Smooth muscle cell (in vitro differentiated cells): Measurements from ENCODE around the gene FRMD8. TPM values are rescaled to one million over a fixed set of nuclear protein-coding genes. Genes with fewer than 3 reads are reported as not detected.

ENCODE experiments used
- DNase-seq: peaks from one replicate; lab custom pipeline; 2025; ENCODE audit not compliant: unreplicated experiment; lab: John Stamatoyannopoulos, UW
- H2AFZ ChIP-seq: fragments of 200-600 bp; sonication (generic); 2 replicates; pipeline ENCODE4 v1.6.0; 2016; ENCODE audit warnings: antibody characterized with exemption, low read depth, mild to moderate bottlenecking
- H3F3A ChIP-seq: fragments of 200-600 bp; sonication (generic); 2 replicates; pipeline ENCODE4 v1.6.0; 2017; ENCODE audit warnings: antibody characterized with exemption, low read depth
- H3K27ac ChIP-seq: fragments of 200-600 bp; sonication (generic); 2 replicates; pipeline ENCODE4 v1.5.1; 2016; ENCODE audit warnings: low read depth, mild to moderate bottlenecking
- H3K27me3 ChIP-seq: fragments of 200-600 bp; sonication (generic); 2 replicates; pipeline ENCODE4 v1.6.1; 2016; ENCODE audit warnings: low read depth, mild to moderate bottlenecking
- H3K36me3 ChIP-seq: fragments of 200-600 bp; sonication (generic); 2 replicates; pipeline ENCODE4 v1.5.1; 2016; ENCODE audit warnings: low read depth
- H3K4me1 ChIP-seq: fragments of 200-600 bp; sonication (generic); 2 replicates; pipeline ENCODE4 v1.5.1; 2016; ENCODE audit warnings: low read depth
- H3K4me2 ChIP-seq: fragments of 200-600 bp; sonication (generic); 2 replicates; pipeline ENCODE4 v1.6.0; 2016; ENCODE audit warnings: mild to moderate bottlenecking
- H3K4me3 ChIP-seq: fragments of 200-600 bp; sonication (generic); 2 replicates; pipeline ENCODE4 v1.5.1; 2016; ENCODE audit warnings: mild to moderate bottlenecking
- H3K79me2 ChIP-seq: fragments of 200-600 bp; sonication (generic); 2 replicates; pipeline ENCODE4 v1.6.0; 2016; ENCODE audit warnings: low read depth, mild to moderate bottlenecking
- H3K9ac ChIP-seq: fragments of 200-600 bp; sonication (generic); 2 replicates; pipeline ENCODE4 v1.6.0; 2016; ENCODE audit warnings: low read depth
- H3K9me3 ChIP-seq: fragments of 200-600 bp; sonication (generic); replicated peaks from 2 replicates; pipeline ENCODE4 v1.5.1; 2016; ENCODE audit warnings: low read depth
- H4K20me1 ChIP-seq: fragments of 200-600 bp; sonication (generic); 2 replicates; pipeline ENCODE4 v1.6.0; 2016; ENCODE audit warnings: low read depth
- WGBS: methylation state at CpG from one replicate; pipeline ENCODE4 v1.1.7; 2016; ENCODE audit warnings: low lambda C conversion rate; 5-methylcytosine and 5-hydroxymethylcytosine counted together
- polyA plus RNA-seq: library from polyadenylated mRNA; unstranded; fragments of >200 nt; fragmentation: Nextera tagmentation; extraction: Ambion mirVana; gene quantifications from 2 replicates; pipeline ENCODE4 v1.2.1, GENCODE V29; 2016
- total RNA-seq: library from RNA; depleted of rRNA; stranded (reverse); fragments of >200 nt; gene quantifications from 2 replicates; pipeline ENCODE4 v1.2.3, GENCODE V29; 2014
- TF ChIP-seq, protein P1 (sequence below): fragments of 200-600 bp; sonication (generic); IDR thresholded peaks from 2 replicates; pipeline ENCODE4 v1.5.1; 2017; ENCODE audit warnings: borderline replicate concordance, mild to moderate bottlenecking, antibody characterized with exemption; ENCODE audit not compliant: insufficient read depth, poor library complexity, severe bottlenecking

The FRMD8 gene
- total and polyA plus RNA-seq, 2 experiments from 2014 or later = 16.7 to 37.8 TPM

GRCh38 chr11:65400307-65401072 is 14.1 kb downstream of the FRMD8 start:
- H3K36me3 ChIP-seq = peaks cover 4% of the 10 kb centered on the region

GRCh38 chr11:65401073-65401802 is 14.8 kb downstream of the FRMD8 start:
- H3K9ac ChIP-seq = no peak overlapping the region
- H3K4me3 ChIP-seq = no peak overlapping the region
- no peaks in the 10 kb centered on the region for H3K9me3 ChIP-seq
- peaks cover 40% of the 10 kb centered on the region for H4K20me1 ChIP-seq
- 85% methylated on average over 8 of the region's 16 CpGs for WGBS
- no peaks in the 10 kb centered on the region for H3K27me3 ChIP-seq
- TF ChIP-seq, protein P1, sequence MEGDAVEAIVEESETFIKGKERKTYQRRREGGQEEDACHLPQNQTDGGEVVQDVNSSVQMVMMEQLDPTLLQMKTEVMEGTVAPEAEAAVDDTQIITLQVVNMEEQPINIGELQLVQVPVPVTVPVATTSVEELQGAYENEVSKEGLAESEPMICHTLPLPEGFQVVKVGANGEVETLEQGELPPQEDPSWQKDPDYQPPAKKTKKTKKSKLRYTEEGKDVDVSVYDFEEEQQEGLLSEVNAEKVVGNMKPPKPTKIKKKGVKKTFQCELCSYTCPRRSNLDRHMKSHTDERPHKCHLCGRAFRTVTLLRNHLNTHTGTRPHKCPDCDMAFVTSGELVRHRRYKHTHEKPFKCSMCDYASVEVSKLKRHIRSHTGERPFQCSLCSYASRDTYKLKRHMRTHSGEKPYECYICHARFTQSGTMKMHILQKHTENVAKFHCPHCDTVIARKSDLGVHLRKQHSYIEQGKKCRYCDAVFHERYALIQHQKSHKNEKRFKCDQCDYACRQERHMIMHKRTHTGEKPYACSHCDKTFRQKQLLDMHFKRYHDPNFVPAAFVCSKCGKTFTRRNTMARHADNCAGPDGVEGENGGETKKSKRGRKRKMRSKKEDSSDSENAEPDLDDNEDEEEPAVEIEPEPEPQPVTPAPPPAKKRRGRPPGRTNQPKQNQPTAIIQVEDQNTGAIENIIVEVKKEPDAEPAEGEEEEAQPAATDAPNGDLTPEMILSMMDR = no peak
- H3K36me3 ChIP-seq = peaks cover 4% of the 10 kb centered on the region
- H3K4me1 ChIP-seq = no peaks in the 10 kb centered on the region
- H3K4me2 ChIP-seq = no peak overlapping the region
- no peak overlapping the region for H2AFZ ChIP-seq
- no peak overlapping the region for H3K27ac ChIP-seq
- H3K79me2 ChIP-seq = no peaks in the 10 kb centered on the region
- DNase-seq = no peak
- H3F3A ChIP-seq = no peaks in the 10 kb centered on the region

More at GRCh38 chr11:65400307-65401072, 14.1 kb downstream of the FRMD8 start:
- H3F3A ChIP-seq = no peaks in the 10 kb centered on the region
- DNase-seq = no peak
- H4K20me1 ChIP-seq = peaks cover 40% of the 10 kb centered on the region
- 93% methylated on average over 17 of the region's 17 CpGs for WGBS
- no peaks in the 10 kb centered on the region for H3K9me3 ChIP-seq
- H3K27me3 ChIP-seq = no peaks in the 10 kb centered on the region
- H3K4me2 ChIP-seq = no peak overlapping the region
- TF ChIP-seq, protein P1 = no peak
- no peak overlapping the region for H3K9ac ChIP-seq
- no peak overlapping the region for H2AFZ ChIP-seq
- no peak overlapping the region for H3K4me3 ChIP-seq
- no peaks in the 10 kb centered on the region for H3K4me1 ChIP-seq
- no peak overlapping the region for H3K27ac ChIP-seq
- H3K79me2 ChIP-seq = no peaks in the 10 kb centered on the region

DNA sequence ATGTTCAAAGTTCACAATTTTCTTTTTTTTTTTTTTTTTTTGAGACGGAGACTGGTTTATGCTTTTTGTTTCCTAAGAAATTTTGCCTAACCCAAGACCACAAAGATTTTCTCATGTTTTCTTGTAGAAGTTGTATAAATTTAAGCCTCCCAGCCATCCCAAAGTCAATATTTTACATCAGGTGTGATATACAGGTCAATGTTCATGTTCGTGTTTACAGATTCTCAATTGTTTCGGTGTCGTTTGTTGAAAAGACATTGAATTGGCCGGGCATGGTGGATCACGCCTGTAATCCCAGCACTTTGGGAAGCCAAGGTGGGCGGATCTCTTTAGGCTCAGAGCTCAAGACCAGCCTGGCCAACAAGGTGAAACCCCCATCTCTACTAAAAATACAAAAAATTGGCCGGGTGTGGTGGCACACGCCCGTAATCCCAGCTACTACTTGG is 15.4 kb downstream of the FRMD8 start:
- no peaks in the 10 kb centered on the region for H3K4me1 ChIP-seq
- DNase-seq = no peak
- peaks cover 40% of the 10 kb centered on the region for H4K20me1 ChIP-seq
- no peak overlapping the region for H3K4me2 ChIP-seq
- no peaks in the 10 kb centered on the region for H3K9me3 ChIP-seq
- H3K79me2 ChIP-seq = no peaks in the 10 kb centered on the region
- no peak overlapping the region for H2AFZ ChIP-seq
- WGBS = 98% methylated on average over 10 of the region's 10 CpGs
- H3K9ac ChIP-seq = no peak overlapping the region
- no peaks in the 10 kb centered on the region for H3K27me3 ChIP-seq
- H3K36me3 ChIP-seq = peaks cover 4% of the 10 kb centered on the region
- H3K27ac ChIP-seq = no peak overlapping the region
- TF ChIP-seq, protein P1 = no peak
- H3K4me3 ChIP-seq = no peak overlapping the region
- no peaks in the 10 kb centered on the region for H3F3A ChIP-seq
